Subcutaneous abdominal adipose tissue (tissue), 5 donors: ENCODE results near the gene CST1.
"Not testable (repeated sequence)": the region's sequence is repeated elsewhere in the genome, so short reads cannot be mapped to it uniquely, and the experiment has no call there.

Experiments
- H3K27ac ChIP-seq: one replicate; pipeline ENCODE4 v1.7.0; 2013; ENCODE audit warnings: low read depth, mild to moderate bottlenecking, inconsistent platforms, low read length, moderate library complexity
- H3K27me3 ChIP-seq, 5 donors: one replicate each; pipeline ENCODE4 v1.7.0; 2013; ENCODE audit warnings: low read length in 5 of 5, inconsistent platforms in 1 of 5; ENCODE audit not compliant: control insufficient read depth in 5 of 5, insufficient read depth in 4 of 5
- H3K36me3 ChIP-seq, 5 donors: one replicate each; pipeline ENCODE4 v1.7.0; 2013; ENCODE audit warnings: low read length in 5 of 5; ENCODE audit not compliant: control insufficient read depth in 5 of 5, insufficient read depth in 5 of 5
- H3K4me1 ChIP-seq, 5 donors: one replicate each; pipeline ENCODE4 v1.7.0; 2013; ENCODE audit warnings: low read length in 5 of 5, mild to moderate bottlenecking in 3 of 5, moderate library complexity in 1 of 5; ENCODE audit not compliant: control insufficient read depth in 5 of 5, insufficient read depth in 5 of 5
- H3K4me3 ChIP-seq, 5 donors: one replicate each; pipeline ENCODE4 v1.7.0; 2013; ENCODE audit warnings: low read length in 5 of 5, low read depth in 1 of 5
- H3K9ac ChIP-seq, 5 donors: one replicate each; pipeline ENCODE4 v1.7.0; 2013; ENCODE audit warnings: low read length in 5 of 5, mild to moderate bottlenecking in 4 of 5, moderate library complexity in 3 of 5
- H3K9me3 ChIP-seq, 5 donors: one replicate each; pipeline ENCODE4 v1.7.0; 2013; ENCODE audit warnings: low read length in 5 of 5; ENCODE audit not compliant: control insufficient read depth in 5 of 5
- donor health status: healthy.
- donor health status: healthy.
- donor health status: healthy.
- donor health status: healthy.
- donor health status: healthy.

Gene CST1

GRCh38 chr20:23750786-23751185 lies at the start of gene CST1:
TSS of gene CST1 (minus strand) at chr20:23750935. CDS start at chr20:23750866, 69 bp downstream.
- H3K9ac ChIP-seq, H3K4me3 ChIP-seq: not testable (repeated sequence)
- H3K4me1 ChIP-seq = peaks cover 0 to 12% (median 0%) of the 10 kb centered on the region in 5 donors

GRCh38 chr20:23799216-23799847 lies 48.6 kb upstream of the CST1 start:
- H3K4me3 ChIP-seq, H3K27me3 ChIP-seq, H3K27ac ChIP-seq, H3K36me3 ChIP-seq, H3K9ac ChIP-seq, H3K4me1 ChIP-seq, H3K9me3 ChIP-seq: not testable (repeated sequence)

More at GRCh38 chr20:23750786-23751185, at the start of gene CST1:
- not testable (repeated sequence) for H3K27ac ChIP-seq, H3K36me3 ChIP-seq, H3K27me3 ChIP-seq, H3K9me3 ChIP-seq

- Histone ChIP-seq H3K4me1 (no peaks in the 10 kb centered on the region), H3K36me3 (no peaks in the 10 kb centered on the region), H3K4me3 (no peak overlapping the region), H3K27ac (no peak overlapping the region), H3K9ac (no peak overlapping the region), H3K27me3 (peaks cover 0 to 6% (median 3%) of the 10 kb centered on the region in 5 donors), H3K9me3 (no peaks in the 10 kb centered on the region)
Measured at GRCh38 chr20:23795526-23795925, 44.8 kb upstream of the CST1 start.

GRCh38 chr20:23794841-23795240 lies 44.1 kb upstream of the CST1 start:
- Histone ChIP-seq H3K27me3 (peaks cover 0 to 6% (median 3%) of the 10 kb centered on the region in 5 donors), H3K9me3 (no peaks in the 10 kb centered on the region), H3K36me3 (no peaks in the 10 kb centered on the region), H3K4me3 (no peak overlapping the region), H3K27ac (no peak overlapping the region), H3K4me1 (no peaks in the 10 kb centered on the region), H3K9ac (no peak overlapping the region)

GRCh38 chr20:23794065-23794464 lies 43.3 kb upstream of the CST1 start:
- no peak overlapping the region for H3K27ac ChIP-seq
- no peak overlapping the region for H3K4me3 ChIP-seq

GRCh38 chr20:23783447-23783846 lies 32.7 kb upstream of the CST1 start:
- Histone ChIP-seq H3K9ac (no peak overlapping the region), H3K9me3 (peaks cover 0 to 3% (median 0%) of the 10 kb centered on the region in 5 donors), H3K4me1 (no peaks in the 10 kb centered on the region), H3K36me3 (no peaks in the 10 kb centered on the region), H3K27ac (no peak overlapping the region), H3K4me3 (no peak overlapping the region), H3K27me3 (peaks cover 0 to 4% (median 2%) of the 10 kb centered on the region in 5 donors)

More at GRCh38 chr20:23794065-23794464, 43.3 kb upstream of the CST1 start:
- no peaks in the 10 kb centered on the region for H3K9me3 ChIP-seq
- H3K36me3 ChIP-seq = no peaks in the 10 kb centered on the region
- H3K27me3 ChIP-seq = peaks cover 0 to 6% (median 3%) of the 10 kb centered on the region in 5 donors
- H3K9ac ChIP-seq = no peak overlapping the region
- no peaks in the 10 kb centered on the region for H3K4me1 ChIP-seq

GRCh38 chr20:23782366-23782983 lies 31.7 kb upstream of the CST1 start:
- no peak overlapping the region for H3K9ac ChIP-seq
- H3K4me3 ChIP-seq = no peak overlapping the region
- no peaks in the 10 kb centered on the region for H3K4me1 ChIP-seq

GRCh38 chr20:23778676-23779075 lies 27.9 kb upstream of the CST1 start:
- not testable (repeated sequence) for H3K4me1 ChIP-seq, H3K4me3 ChIP-seq, H3K9ac ChIP-seq, H3K36me3 ChIP-seq, H3K27me3 ChIP-seq, H3K9me3 ChIP-seq, H3K27ac ChIP-seq

More at GRCh38 chr20:23782366-23782983, 31.7 kb upstream of the CST1 start:
- H3K27ac ChIP-seq = no peak overlapping the region
- no peaks in the 10 kb centered on the region for H3K36me3 ChIP-seq
- peaks cover 0 to 4% (median 2%) of the 10 kb centered on the region in 5 donors for H3K27me3 ChIP-seq
- peaks cover 0 to under 1% (median 0%) of the 10 kb centered on the region in 5 donors for H3K9me3 ChIP-seq

GRCh38 chr20:23777380-23777779 lies 26.6 kb upstream of the CST1 start:
- not testable (repeated sequence) for H3K9ac ChIP-seq, H3K4me1 ChIP-seq, H3K9me3 ChIP-seq, H3K27ac ChIP-seq, H3K4me3 ChIP-seq, H3K36me3 ChIP-seq, H3K27me3 ChIP-seq

GRCh38 chr20:23776067-23776771 lies 25.5 kb upstream of the CST1 start:
- no peak overlapping the region for H3K9ac ChIP-seq
- peaks cover 0 to 4% (median 2%) of the 10 kb centered on the region in 5 donors for H3K27me3 ChIP-seq
- no peaks in the 10 kb centered on the region for H3K36me3 ChIP-seq
- no peaks in the 10 kb centered on the region for H3K9me3 ChIP-seq
- no peaks in the 10 kb centered on the region for H3K4me1 ChIP-seq
- H3K4me3 ChIP-seq = no peak overlapping the region
- no peak overlapping the region for H3K27ac ChIP-seq
